DND-41 (cell line): ENCODE data around the gene TBC1D5.

ENCODE experiments used
- ATAC-seq: fragments of 200-7000 bp; cut with Tn5 transposase; 3 replicates; pipeline ENCODE4 v1.9.1; 2021; ENCODE audit warnings: low read depth; ENCODE audit not compliant: insufficient read depth
- DNase-seq: peaks from one replicate; pipeline ENCODE4 v3.0.0-alpha.2; 2020
- H2AFZ ChIP-seq: 2 replicates; pipeline ENCODE4 v1.6.0; 2012; ENCODE audit warnings: low read depth, low read length
- H3K27ac ChIP-seq: 2 replicates; pipeline ENCODE4 v1.5.1; 2012; ENCODE audit warnings: low read length, inconsistent platforms
- H3K27me3 ChIP-seq: fragments of 200-600 bp; sonication (generic); 2 replicates; pipeline ENCODE4 v1.6.0; 2012; ENCODE audit warnings: low read length, mild to moderate bottlenecking, inconsistent platforms; ENCODE audit not compliant: insufficient read depth, poor library complexity
- H3K36me3 ChIP-seq: 2 replicates; pipeline ENCODE4 v1.5.1; 2012; ENCODE audit warnings: low read length, inconsistent platforms; ENCODE audit not compliant: insufficient read depth
- H3K4me1 ChIP-seq: 2 replicates; pipeline ENCODE4 v1.5.1; 2012; ENCODE audit warnings: mild to moderate bottlenecking, low read length; ENCODE audit not compliant: insufficient read depth
- H3K4me2 ChIP-seq: 2 replicates; pipeline ENCODE4 v1.6.0; 2012; ENCODE audit warnings: mild to moderate bottlenecking, moderate library complexity, low read length, inconsistent platforms; ENCODE audit not compliant: insufficient read depth
- H3K4me3 ChIP-seq, 2 experiments: fragments of 200-600 bp in 1 of 2; shearing (Covaris generic) in 1 of 2; 2 replicates each; pipeline ENCODE4 v1.5.1; 2012 to 2016; ENCODE audit warnings: inconsistent platforms in 2 of 2, low read length in 2 of 2, mild to moderate bottlenecking in 2 of 2, low read depth in 1 of 2, moderate library complexity in 1 of 2
- H3K79me2 ChIP-seq: 2 replicates; pipeline ENCODE4 v1.6.0; 2012; ENCODE audit warnings: low read length, inconsistent platforms; ENCODE audit not compliant: insufficient read depth
- H3K9ac ChIP-seq: 2 replicates; pipeline ENCODE4 v1.6.0; 2012; ENCODE audit warnings: low read depth, mild to moderate bottlenecking, inconsistent platforms, low read length, moderate library complexity
- H3K9me3 ChIP-seq: 2 replicates; pipeline ENCODE4 v1.5.1; 2012; ENCODE audit warnings: low read length, moderate library complexity, mild to moderate bottlenecking, inconsistent platforms; ENCODE audit not compliant: insufficient read depth, severe bottlenecking
- H4K20me1 ChIP-seq: 2 replicates; pipeline ENCODE4 v1.6.0; 2012; ENCODE audit warnings: low read length; ENCODE audit not compliant: insufficient read depth
- EZH2 ChIP-seq: IDR thresholded peaks from 3 replicates; pipeline ENCODE4 v1.6.1; 2012; ENCODE audit warnings: borderline replicate concordance, low read depth, mild to moderate bottlenecking, moderate library complexity, low read length, inconsistent platforms; ENCODE audit not compliant: severe bottlenecking
- TF ChIP-seq, protein P1 (sequence below): IDR thresholded peaks from 2 replicates; pipeline ENCODE4 v1.5.1; 2012; ENCODE audit warnings: borderline replicate concordance, low read length, moderate library complexity, mild to moderate bottlenecking; ENCODE audit not compliant: poor library complexity, severe bottlenecking; ENCODE audit errors: extremely low read depth

The TBC1D5 gene

GRCh38 chr3:17544632-17545031 lies 197.8 kb downstream of the TBC1D5 start:
- Histone ChIP-seq H3K79me2 (0 out of 2 replicates have a peak, but pooled peaks cover 5% of the 10 kb centered on the region), H3K4me1 (no peaks in the 10 kb centered on the region), H3K9ac (no peak overlapping the region), H3K4me2 (no peak overlapping the region), H3K4me3 (no peak overlapping the region), H3K9me3 (no peaks in the 10 kb centered on the region), H4K20me1 (no peaks in the 10 kb centered on the region), H3K36me3 (no peaks in the 10 kb centered on the region), H2AFZ (no peak overlapping the region), H3K27ac (no peak overlapping the region), H3K27me3 (no peaks in the 10 kb centered on the region)
- no peak for ATAC-seq
- TF ChIP-seq, protein P1, sequence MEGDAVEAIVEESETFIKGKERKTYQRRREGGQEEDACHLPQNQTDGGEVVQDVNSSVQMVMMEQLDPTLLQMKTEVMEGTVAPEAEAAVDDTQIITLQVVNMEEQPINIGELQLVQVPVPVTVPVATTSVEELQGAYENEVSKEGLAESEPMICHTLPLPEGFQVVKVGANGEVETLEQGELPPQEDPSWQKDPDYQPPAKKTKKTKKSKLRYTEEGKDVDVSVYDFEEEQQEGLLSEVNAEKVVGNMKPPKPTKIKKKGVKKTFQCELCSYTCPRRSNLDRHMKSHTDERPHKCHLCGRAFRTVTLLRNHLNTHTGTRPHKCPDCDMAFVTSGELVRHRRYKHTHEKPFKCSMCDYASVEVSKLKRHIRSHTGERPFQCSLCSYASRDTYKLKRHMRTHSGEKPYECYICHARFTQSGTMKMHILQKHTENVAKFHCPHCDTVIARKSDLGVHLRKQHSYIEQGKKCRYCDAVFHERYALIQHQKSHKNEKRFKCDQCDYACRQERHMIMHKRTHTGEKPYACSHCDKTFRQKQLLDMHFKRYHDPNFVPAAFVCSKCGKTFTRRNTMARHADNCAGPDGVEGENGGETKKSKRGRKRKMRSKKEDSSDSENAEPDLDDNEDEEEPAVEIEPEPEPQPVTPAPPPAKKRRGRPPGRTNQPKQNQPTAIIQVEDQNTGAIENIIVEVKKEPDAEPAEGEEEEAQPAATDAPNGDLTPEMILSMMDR: peak; percentile 29
- TF ChIP-seq EZH2: no peak
- no peak for DNase-seq

- H2AFZ ChIP-seq: no peak overlapping the region
- ATAC-seq (no peak), DNase-seq (no peak)
- H4K20me1 ChIP-seq: no peaks in the 10 kb centered on the region
- no peaks in the 10 kb centered on the region for H3K9me3 ChIP-seq
- H3K9ac ChIP-seq: no peak overlapping the region
- H3K4me2 ChIP-seq: no peak overlapping the region
- H3K36me3 ChIP-seq: no peaks in the 10 kb centered on the region
- H3K27me3 ChIP-seq: no peaks in the 10 kb centered on the region
- H3K4me1 ChIP-seq: no peaks in the 10 kb centered on the region
- 0 out of 2 replicates have a peak, but pooled peaks cover 2% of the 10 kb centered on the region for H3K79me2 ChIP-seq
- TF ChIP-seq, protein P1: no peak
- no peak for TF ChIP-seq EZH2
- no peak overlapping the region for H3K27ac ChIP-seq
- no peak overlapping the region for H3K4me3 ChIP-seq
Measured at GRCh38 chr3:17542591-17542990, 199.8 kb downstream of the TBC1D5 start.

GRCh38 chr3:17539436-17539835 lies 203.0 kb downstream of the TBC1D5 start:
- no peak overlapping the region for H3K4me2 ChIP-seq

More at GRCh38 chr3:17539436-17539835, 203.0 kb downstream of the TBC1D5 start:
- ATAC-seq (no peak), DNase-seq (no peak)
- Histone ChIP-seq H3K27me3 (no peaks in the 10 kb centered on the region), H3K79me2 (0 out of 2 replicates have a peak, but pooled peaks cover 2% of the 10 kb centered on the region), H3K9ac (no peak overlapping the region), H3K9me3 (no peaks in the 10 kb centered on the region), H3K27ac (no peak overlapping the region), H2AFZ (no peak overlapping the region), H3K4me1 (no peaks in the 10 kb centered on the region), H3K36me3 (no peaks in the 10 kb centered on the region), H4K20me1 (no peaks in the 10 kb centered on the region), H3K4me3 (no peak overlapping the region)
- TF ChIP-seq, protein P1: no peak
- TF ChIP-seq EZH2: no peak
